ENCODE data around the gene DNAAF1.

DNA sequence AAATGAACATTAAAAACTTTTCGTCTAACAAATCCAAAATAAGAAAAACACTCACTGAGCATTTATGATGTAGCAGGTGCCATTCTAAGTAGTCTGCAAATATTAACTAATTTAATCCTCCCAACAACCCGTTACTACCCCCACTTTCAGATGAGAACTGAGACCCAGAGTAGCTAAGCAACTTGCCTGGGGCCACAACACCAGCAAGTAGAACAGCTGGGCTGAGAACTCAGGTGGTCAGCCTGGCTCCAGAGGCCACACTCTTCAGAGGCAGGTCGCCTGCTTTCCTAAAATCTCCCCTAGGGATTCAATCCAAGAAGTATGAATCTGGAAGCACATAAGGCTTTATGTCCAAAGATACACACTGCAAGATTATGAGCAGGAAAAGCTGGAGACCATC lies 34.6 kb upstream of the DNAAF1 start:
- TF ChIP-seq, protein P1, sequence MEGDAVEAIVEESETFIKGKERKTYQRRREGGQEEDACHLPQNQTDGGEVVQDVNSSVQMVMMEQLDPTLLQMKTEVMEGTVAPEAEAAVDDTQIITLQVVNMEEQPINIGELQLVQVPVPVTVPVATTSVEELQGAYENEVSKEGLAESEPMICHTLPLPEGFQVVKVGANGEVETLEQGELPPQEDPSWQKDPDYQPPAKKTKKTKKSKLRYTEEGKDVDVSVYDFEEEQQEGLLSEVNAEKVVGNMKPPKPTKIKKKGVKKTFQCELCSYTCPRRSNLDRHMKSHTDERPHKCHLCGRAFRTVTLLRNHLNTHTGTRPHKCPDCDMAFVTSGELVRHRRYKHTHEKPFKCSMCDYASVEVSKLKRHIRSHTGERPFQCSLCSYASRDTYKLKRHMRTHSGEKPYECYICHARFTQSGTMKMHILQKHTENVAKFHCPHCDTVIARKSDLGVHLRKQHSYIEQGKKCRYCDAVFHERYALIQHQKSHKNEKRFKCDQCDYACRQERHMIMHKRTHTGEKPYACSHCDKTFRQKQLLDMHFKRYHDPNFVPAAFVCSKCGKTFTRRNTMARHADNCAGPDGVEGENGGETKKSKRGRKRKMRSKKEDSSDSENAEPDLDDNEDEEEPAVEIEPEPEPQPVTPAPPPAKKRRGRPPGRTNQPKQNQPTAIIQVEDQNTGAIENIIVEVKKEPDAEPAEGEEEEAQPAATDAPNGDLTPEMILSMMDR (IDR thresholded peaks at IDR 0.05) = no peak
- TF ChIP-seq POLR2A (IDR thresholded peaks at IDR 0.05) = no peak

All from transverse colon (tissue), 3 donors.